HG03139 (cell line): ENCODE measurements around the gene USP11.

Experiments
- ATAC-seq: cut with Tn5 transposase; IDR thresholded peaks from one replicate; pipeline ENCODE4 v1.9.1; 2021; ENCODE audit not compliant: unreplicated experiment

The USP11 gene

DNA sequence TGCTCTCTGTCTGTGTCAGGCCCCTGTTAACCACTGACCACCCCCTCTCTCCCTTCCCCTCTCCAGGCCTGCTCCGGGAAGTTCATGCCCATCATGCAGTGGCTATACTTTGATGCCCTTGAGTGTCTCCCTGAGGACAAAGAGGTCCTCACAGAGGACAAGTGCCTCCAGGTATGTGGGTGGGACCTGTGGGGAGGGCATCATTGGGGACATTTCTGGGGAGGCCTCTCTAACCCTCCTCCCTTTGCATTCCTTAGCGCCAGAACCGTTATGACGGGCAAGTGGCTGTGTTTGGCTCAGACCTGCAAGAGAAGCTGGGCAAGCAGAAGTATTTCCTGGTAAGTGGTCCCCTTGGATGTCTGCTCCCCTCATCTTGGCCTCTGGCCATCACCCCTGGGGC, 29.9 kb upstream of the USP11 start:
- no peak for ATAC-seq

DNA sequence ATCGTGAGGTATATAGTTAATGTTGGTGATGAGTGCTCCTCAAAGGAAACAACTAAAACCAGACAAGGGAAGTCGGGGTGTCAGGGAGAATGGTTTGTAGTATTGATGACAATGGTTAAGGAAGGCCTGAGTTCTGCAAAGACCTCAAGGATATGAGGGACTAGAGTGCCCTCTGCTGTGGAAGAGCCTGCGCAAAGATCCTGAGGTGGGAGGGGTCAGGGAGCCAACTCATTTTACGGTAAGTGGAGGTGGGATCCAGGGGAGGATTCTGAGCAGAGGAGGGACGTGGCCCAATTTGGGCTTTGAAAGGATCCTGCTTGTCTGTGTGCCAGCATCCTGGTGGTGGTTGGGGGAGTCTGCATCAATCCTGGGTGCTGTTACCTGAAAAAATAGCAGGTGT, 27.8 kb upstream of the USP11 start:
- no peak for ATAC-seq

DNA sequence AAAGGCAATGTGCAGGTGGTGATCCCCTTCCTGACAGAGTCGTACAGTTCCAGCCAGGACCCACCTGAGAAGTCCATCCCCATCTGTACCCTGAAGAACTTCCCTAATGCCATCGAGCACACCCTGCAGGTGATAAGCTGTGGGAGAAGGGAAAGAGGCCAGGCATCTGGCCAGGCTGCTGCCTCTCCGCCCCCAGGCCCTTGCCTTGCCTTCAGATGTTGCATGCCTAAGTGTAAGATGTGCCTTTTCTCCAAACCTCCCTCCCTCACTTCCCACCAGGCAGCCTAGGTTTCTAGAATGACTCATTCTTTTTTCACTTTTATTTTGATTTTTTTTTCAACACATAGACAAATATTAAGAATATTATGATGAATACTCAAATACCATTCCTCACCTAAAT, 26.5 kb upstream of the USP11 start:
- ATAC-seq: no peak

DNA sequence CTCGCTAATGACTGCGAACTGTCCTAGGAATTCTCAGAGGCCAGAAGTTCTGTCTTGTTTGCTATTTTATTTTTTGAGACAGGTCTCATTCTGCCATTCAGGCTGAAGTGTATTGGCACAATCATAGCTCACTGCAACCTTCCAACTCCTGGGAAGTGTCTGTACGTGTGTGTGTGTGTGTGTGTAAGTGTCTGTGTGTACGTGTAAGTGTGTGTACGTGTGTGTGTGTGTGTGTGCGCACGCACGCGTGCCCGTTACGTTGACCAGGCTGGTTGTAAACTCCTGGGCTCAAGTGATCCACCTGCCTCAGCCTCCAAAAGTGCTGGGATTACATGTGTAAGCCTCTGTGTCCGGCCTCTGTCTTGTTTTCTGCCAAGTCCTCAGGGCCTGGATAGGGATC, 24.7 kb upstream of the USP11 start:
- no peak for ATAC-seq

DNA sequence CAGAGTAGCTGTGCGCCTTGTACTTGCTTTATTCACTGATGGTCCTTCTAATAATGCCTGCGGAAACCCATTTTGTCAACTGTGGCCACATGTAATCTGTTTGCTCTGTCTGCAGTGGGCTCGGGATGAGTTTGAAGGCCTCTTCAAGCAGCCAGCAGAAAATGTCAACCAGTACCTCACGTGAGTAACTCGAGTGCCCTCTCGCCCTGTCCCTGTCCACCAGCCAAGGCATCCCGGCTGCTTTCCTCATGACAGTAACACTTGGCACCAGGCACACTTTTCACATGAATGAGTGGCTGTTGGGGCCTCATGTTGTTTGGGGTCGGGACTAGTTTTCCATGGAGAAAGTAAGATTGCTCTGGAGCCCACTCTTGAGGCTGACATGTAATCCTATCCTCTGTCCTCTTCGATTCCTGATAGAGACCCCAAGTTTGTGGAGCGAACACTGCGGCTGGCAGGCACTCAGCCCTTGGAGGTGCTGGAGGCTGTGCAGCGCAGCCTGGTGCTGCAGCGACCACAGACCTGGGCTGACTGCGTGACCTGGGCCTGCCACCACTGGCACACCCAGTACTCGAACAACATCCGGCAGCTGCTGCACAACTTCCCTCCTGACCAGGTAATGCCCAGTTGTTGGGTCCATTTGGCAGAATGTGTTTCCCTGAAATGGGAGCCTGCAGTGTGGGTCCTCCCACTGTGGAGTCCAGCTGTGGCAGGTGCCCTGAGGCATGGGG, 23.1 kb upstream of the USP11 start:
- no peak for ATAC-seq

DNA sequence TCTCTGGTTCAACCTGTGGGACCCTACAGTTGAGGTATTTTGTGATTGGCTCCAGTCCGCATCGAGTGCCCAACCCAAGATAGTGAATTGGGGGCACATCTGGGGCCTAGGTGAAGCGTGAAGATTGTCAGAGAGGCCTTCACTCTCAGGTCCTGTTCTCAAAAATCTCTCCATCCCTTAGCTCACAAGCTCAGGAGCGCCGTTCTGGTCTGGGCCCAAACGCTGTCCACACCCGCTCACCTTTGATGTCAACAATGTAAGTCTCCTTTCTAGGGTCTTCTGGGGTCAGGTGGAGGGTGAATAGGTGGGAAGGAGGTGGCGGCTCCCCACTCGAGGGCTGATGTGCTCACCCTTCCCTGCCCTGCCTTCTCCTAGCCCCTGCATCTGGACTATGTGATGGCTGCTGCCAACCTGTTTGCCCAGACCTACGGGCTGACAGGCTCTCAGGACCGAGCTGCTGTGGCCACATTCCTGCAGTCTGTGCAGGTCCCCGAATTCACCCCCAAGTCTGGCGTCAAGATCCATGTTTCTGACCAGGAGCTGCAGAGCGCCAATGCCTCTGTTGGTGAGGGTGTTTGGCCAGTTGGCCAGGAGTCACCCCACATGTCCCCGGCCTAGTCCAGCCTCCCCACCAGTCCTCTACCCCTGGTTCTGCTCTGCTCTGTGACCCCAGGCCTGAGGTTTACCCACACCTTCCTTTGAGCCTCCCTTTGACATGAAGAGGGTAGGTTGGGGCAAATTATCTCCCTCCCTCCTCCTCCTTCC, 22.0 kb upstream of the USP11 start:
- ATAC-seq: no peak

DNA sequence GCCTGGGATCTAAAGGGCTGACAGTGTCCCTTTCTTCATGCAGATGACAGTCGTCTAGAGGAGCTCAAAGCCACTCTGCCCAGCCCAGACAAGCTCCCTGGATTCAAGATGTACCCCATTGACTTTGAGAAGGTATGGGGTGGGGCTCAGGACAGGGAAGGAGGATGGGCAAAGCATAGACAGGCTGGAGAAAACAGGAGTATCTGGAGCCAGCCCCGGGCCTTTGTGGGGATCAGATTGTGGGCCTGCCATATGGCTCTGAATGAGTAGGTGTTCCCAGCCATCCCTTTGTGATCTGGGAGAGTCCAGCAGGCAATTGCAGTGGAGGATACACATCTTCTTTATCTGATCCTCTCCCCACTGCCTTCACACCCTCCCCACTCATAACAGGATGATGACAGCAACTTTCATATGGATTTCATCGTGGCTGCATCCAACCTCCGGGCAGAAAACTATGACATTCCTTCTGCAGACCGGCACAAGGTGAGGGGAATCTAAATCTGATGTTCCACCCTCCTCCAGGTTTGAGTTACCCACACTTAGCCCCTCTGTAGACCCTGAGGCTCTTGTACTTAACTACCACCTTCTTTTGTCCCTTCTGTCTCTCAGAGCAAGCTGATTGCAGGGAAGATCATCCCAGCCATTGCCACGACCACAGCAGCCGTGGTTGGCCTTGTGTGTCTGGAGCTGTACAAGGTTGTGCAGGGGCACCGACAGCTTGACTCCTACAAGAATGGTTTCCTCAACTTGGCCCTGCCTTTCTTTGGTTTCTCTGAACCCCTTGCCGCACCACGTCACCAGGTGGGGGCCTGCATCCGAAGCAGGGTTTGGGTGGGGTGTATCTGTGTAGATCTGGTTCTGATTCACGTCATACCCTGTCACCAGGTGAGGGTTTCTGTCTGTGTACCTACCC, 20.2 kb upstream of the USP11 start:
- no peak for ATAC-seq

DNA sequence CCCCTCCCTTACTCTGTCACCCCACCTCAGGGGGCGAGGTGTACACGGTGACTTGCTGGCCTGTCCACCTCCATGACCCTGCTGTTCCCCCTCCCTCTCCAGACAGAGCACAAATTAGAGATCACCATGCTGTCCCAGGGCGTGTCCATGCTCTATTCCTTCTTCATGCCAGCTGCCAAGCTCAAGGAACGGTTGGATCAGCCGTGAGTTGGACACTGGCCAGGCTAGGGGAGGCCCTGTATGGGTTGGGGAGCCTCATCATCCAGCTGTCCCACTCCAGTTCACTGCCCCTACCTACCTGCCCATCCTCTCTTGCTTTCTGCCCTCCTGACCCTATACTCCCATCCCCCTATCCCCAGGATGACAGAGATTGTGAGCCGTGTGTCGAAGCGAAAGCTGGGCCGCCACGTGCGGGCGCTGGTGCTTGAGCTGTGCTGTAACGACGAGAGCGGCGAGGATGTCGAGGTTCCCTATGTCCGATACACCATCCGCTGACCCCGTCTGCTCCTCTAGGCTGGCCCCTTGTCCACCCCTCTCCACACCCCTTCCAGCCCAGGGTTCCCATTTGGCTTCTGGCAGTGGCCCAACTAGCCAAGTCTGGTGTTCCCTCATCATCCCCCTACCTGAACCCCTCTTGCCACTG, 18.3 kb upstream of the USP11 start:
- no peak for ATAC-seq

DNA sequence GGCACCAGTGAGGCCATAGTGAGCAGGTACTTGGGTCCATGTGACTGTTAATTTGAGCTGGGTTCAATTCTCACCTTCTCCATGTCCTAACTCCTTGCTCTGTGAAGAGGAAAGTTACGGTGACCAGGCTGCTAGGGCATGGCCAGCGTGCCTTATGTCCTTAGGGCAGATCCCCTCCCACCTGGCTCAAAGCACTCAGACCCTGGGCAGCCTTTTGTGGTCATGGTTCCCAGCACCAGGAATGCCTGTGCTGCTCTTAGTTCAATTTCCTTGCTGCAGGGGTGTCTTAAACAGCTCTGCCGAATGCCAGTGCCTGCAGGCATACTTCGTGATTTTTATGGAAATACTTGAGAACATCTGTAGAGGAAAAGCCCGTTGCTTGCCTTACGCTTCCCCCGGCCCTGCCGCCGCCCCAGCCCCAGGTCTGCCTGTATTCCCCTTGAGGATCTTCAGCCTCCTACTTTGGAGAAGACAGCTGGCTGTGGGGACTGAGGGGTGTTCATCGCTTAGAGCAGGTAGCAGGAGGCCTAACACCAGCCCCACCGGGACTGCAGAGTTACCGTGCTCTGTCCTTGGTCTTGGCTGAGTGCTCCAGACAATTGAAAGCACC, 17.4 kb upstream of the USP11 start:
- no peak for ATAC-seq

DNA sequence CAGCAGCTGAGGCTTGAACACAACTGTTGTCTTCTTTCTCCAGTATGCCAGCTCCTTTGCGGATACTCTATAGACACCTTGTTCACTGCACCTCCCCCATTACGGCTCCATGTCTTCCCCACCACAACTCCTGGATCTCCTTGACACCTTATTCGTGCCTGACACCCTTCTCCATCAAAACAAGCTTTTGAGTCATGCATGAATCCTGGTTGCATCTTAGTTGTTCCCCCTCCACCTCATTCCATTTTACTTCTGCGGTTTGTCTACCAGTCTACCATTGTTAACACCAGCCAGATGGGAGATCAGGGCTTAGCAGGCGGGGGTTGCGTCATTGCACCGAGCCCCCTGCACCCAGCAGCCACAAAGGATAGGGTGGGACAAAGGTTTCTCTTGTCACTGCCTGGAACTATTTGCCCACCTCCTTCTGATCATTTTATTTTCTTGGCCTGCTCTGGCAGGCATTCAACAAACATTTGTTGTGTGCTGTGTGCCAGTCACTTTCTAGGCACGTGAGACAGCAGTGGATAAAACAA, 16.4 kb upstream of the USP11 start:
- ATAC-seq: no peak

DNA sequence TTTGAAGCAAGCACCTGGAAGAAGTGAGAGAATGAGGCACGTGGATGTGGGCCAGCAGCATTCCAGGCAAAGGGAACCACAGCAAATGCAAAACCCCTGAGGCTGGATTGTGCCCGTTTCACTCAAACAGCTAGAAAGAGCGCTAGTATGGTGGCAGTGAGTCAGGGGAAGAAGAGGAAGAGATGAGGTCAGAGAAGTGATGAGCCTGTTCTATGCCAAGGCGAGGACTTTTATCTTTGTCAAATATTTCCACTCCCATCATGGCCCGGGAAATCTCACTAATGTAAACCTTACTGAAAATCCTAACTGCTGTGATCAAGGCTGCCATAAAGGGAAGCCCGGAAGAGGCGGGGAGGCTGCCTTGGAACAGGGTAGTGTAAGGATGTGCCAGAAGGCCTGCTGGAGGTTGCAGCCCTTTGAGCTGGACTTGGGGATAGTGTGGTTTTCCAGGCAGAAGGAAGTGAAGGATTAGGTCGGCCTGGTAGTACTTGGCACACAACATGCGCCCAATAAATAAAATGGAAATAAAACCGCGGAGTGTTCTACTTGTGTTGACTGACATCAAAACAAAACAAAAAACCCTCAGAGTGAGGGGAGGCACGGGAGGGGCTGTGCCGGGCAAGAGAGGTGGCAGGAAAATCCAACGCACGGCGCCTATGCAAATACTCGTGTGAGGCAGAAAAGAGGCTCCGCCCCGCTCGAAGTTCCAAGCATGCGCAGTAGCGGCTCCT, 15.5 kb upstream of the USP11 start:
- no peak for ATAC-seq

DNA sequence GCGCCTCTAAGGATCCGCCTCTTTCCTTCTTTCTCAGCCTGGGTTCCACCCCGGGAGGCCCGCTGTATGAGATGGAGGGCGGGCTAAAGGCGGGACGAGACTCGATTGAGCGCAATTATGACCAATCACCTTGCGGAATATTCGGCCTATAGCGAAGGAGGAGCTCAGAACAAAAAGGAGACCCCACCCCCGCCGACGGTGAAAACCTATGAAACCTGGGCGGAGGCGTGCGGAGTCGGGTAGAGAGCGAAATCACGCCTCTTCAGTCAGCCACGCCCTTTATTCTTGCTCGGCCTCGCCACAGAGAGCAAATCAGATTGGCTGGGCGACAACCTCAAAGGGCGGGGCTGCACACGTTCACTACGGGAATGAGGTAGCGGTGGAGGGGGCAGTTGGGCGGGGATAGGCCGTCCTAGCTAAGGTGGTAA, 14.9 kb upstream of the USP11 start:
- peak; percentile 83 for ATAC-seq

DNA sequence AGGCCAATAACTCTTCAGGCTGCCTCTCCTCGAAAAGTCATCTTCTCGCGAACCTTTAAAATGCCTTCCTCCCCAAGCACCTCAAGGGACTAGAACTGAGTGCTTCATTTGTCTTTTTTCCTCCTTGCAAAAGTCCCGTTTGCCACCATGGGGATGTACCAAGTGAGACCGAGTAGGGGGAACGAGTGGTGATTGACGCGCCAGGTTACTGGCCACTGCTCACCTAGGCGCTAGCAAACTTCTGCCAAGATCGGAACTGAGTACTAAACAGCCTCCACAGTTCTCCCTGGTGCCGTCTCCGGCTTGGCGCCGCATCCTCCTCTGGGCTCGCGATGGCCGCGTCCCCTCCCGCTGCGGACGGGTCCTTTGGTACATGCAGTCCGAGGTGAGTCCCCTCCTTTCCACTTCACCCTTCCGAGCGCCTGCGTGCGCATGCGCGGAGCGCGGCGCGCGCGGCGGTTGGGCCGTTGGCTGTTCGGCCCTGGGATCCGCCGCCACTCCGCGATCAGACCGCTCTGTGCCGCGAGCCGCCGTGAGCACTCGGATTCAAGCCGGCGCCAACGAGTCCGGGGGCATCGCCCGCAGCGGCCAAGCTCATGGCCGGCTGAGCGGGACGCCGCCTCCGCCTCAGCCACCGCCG, 14.4 kb upstream of the USP11 start, which contains the start of gene CDK16:
TSS of gene CDK16 (plus strand) at position 402 of the 640 bp plus-strand sequence. CDS start 4,877 bp downstream, outside the sequence.
- peak; percentile 21 for ATAC-seq

DNA sequence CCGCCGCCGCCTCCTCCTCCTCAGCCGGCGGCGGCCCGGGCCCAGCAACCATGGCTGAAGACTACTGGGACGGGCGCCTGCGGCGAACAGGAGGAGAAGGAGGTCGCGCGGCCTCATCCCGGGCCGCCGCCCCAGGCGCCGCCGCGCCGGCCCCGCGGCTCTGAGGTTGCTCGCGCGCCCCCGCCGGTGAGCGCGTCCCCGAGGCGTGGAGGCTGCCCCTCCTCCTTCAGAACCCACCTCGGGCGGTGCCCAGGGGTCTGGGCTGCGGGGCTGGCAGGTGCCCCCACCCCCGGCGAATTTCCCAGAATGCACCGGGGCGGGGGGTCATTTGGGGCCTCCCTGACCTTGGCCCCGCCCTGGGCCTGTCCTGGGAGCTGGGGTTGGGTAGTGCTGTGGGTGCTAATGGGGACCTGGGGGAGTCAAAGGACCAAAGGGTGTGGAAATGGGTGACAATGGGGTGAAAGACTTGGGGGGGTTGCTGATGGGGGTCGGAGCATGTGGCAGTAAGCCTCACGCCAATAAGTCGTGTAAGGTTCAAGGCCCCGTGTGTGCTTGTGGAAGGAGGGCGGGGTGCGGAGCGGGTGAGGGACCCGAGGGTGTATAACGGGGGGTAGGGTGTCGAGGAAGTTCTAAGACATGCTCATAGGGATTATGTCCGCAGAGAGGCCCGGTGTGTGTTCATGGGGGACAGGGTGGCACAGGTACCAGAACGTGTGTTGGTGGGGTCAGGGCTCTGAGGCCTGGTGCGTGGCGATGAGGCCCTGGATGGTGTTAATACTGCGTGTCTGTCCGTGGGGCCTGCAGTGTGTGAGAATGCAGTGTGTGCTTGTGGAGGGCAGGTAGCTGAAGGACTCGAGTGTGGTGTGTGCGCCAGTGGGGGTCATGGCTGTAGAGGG, 13.6 kb upstream of the USP11 start:
- ATAC-seq: no peak

DNA sequence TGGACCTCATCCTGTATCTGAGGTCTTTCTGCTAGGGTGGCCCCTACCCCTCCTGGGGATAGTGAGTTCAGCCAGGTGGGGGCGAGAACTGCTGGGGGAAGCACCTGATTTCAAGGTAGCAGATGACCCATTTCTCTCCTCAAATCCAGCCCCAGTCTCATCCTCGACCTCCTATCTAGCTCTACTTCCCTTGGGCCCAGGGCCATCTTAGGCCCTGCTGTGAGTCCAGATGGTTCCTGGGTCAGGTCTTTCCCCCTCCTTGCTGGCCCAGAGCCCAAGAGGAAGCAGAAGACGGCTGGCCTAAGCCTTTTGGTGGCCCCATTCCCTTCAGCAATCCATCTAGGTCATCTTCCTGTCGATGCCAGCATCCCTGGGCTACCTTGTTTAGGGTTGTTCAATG, 11.1 kb upstream of the USP11 start:
- ATAC-seq: no peak

DNA sequence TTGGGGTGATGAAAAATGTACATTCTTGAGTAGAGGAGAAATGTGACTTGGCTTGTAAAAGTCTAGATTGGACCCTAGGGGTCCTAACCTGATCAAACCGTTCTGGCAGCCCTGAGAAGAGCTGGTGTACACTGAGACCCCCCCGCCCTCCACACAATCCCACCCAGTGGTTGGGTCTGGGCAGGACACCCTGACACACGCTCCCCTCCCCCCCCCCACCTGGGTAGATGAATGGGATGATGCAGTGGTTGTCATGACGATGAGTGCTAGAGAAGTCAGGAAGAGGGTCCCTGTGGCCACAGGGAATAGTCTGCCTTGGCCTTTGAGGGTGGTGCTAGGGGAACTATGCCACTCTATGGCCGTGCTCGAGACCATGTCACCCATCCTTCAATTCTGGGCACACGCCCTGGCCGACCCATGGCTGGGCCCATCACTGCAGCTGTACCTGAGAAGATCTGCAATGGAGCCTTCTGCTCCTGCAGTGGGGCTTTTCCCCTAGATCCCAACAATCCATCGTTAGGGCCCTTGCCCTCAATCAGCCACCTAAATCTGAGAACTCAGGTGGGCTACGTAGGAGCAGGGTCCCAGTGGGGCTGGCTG, 10.0 kb upstream of the USP11 start:
- no peak for ATAC-seq

DNA sequence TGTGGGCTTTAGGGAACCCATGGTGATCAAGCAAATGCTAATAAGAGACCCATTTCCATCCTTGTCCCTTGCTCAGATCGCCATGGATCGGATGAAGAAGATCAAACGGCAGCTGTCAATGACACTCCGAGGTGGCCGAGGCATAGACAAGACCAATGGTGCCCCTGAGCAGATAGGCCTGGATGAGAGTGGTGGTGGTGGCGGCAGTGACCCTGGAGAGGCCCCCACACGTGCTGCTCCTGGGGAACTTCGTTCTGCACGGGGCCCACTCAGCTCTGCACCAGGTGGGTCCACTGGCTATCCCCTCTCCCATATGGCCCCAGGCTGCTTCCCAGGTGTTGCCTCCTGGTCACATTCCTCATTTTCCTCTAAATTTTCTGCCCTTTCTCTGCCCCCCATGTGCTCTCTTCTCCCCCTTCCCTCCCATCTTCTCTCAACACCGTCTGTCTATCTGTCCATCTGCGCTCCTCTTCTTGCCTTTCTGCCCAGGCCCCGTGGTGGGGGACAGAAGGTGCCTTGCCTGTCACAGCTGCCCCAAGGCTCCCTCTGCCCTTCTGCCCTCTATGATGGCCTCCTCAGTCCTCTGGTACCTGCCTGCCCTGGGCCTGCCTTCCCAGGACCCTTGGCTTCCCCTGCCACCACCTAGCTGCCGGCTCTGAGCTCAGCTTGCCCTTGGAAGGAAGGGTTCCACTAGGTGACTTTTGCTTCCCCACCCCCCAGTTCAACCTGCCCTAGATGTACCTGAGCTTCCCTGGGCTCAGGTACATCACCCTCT, 9.1 kb upstream of the USP11 start:
- no peak for ATAC-seq
